Hepatocyte (in vitro differentiated cells): ENCODE results near the gene BOLL. TPM values are rescaled to one million over a fixed set of nuclear protein-coding genes. Genes with fewer than 3 reads are reported as not detected.
"Not testable (repeated sequence)": the region's sequence is repeated elsewhere in the genome, so short reads cannot be mapped to it uniquely, and the experiment has no call there.

ENCODE experiments used
- DNase-seq: peaks from one replicate; pipeline ENCODE4 v3.0.0-alpha.2; 2016; ENCODE audit warnings: low spot score
- H2AFZ ChIP-seq: fragments of 200-600 bp; sonication (generic); 2 replicates; pipeline ENCODE4 v1.6.0; 2016; ENCODE audit warnings: antibody characterized with exemption, mild to moderate bottlenecking
- H3K27ac ChIP-seq: fragments of 200-600 bp; sonication (generic); 2 replicates; pipeline ENCODE4 v1.5.1; 2016; ENCODE audit warnings: mild to moderate bottlenecking
- H3K27me3 ChIP-seq: fragments of 200-600 bp; sonication (generic); 2 replicates; pipeline ENCODE4 v1.6.1; 2016
- H3K36me3 ChIP-seq: fragments of 200-600 bp; sonication (generic); replicated peaks from 2 replicates; pipeline ENCODE4 v1.5.1; 2016; ENCODE audit warnings: low read depth; ENCODE audit not compliant: insufficient read depth
- H3K4me1 ChIP-seq: fragments of 200-600 bp; sonication (generic); 2 replicates; pipeline ENCODE4 v1.5.1; 2016; ENCODE audit warnings: mild to moderate bottlenecking, moderate library complexity; ENCODE audit not compliant: insufficient read depth
- H3K4me2 ChIP-seq: fragments of 200-600 bp; sonication (generic); 2 replicates; pipeline ENCODE4 v1.6.0; 2016
- H3K4me3 ChIP-seq: fragments of 200-600 bp; sonication (generic); 2 replicates; pipeline ENCODE4 v1.5.1; 2016; ENCODE audit warnings: mild to moderate bottlenecking
- H3K79me2 ChIP-seq: fragments of 200-600 bp; sonication (generic); 2 replicates; pipeline ENCODE4 v1.6.0; 2017; ENCODE audit warnings: mild to moderate bottlenecking
- H3K9me2 ChIP-seq: fragments of 200-600 bp; sonication (generic); replicated peaks from 2 replicates; pipeline ENCODE4 v1.6.0; 2017; ENCODE audit warnings: mild to moderate bottlenecking; ENCODE audit not compliant: insufficient read depth
- H3K9me3 ChIP-seq: fragments of 200-600 bp; sonication (generic); 2 replicates; pipeline ENCODE4 v1.5.1; 2016; ENCODE audit warnings: low read depth, mild to moderate bottlenecking
- H4K20me1 ChIP-seq: fragments of 200-600 bp; sonication (generic); 2 replicates; pipeline ENCODE4 v1.6.0; 2016; ENCODE audit warnings: mild to moderate bottlenecking; ENCODE audit not compliant: insufficient read depth, poor library complexity, severe bottlenecking
- EZH2 ChIP-seq: fragments of 200-600 bp; sonication (generic); IDR thresholded peaks from 2 replicates; pipeline ENCODE4 v1.6.1; 2016; ENCODE audit warnings: antibody characterized with exemption, mild to moderate bottlenecking, borderline replicate concordance
- EZH2phosphoT487 ChIP-seq: fragments of 200-600 bp; sonication (generic); IDR thresholded peaks from one replicate; pipeline ENCODE4 v1.6.1; 2018; ENCODE audit warnings: antibody characterized with exemption, mild to moderate bottlenecking, low read depth, moderate library complexity; ENCODE audit not compliant: unreplicated experiment, severe bottlenecking
- WGBS: methylation state at CpG from one replicate; pipeline ENCODE4 v1.1.6; 2016; ENCODE audit warnings: low lambda C conversion rate; ENCODE audit errors: missing lambda C conversion rate; 5-methylcytosine and 5-hydroxymethylcytosine counted together
- polyA plus RNA-seq: library from polyadenylated mRNA; unstranded; fragments of >200 nt; fragmentation: Nextera tagmentation; extraction: Ambion mirVana; gene quantifications from 2 replicates; pipeline ENCODE4 v1.2.1, GENCODE V29; 2016
- total RNA-seq: library from RNA; depleted of rRNA; stranded (reverse); fragments of >200 nt; gene quantifications from 2 replicates; pipeline ENCODE4 v1.2.3, GENCODE V29; 2014
- TF ChIP-seq, protein P1 (sequence below): fragments of 200-600 bp; sonication (generic); IDR thresholded peaks from 2 replicates; pipeline ENCODE4 v1.5.1; 2016; ENCODE audit warnings: antibody characterized with exemption, mild to moderate bottlenecking; ENCODE audit not compliant: poor library complexity

BOLL gene
- total and polyA plus RNA-seq, 2 experiments from 2014 or later = not detected

DNA sequence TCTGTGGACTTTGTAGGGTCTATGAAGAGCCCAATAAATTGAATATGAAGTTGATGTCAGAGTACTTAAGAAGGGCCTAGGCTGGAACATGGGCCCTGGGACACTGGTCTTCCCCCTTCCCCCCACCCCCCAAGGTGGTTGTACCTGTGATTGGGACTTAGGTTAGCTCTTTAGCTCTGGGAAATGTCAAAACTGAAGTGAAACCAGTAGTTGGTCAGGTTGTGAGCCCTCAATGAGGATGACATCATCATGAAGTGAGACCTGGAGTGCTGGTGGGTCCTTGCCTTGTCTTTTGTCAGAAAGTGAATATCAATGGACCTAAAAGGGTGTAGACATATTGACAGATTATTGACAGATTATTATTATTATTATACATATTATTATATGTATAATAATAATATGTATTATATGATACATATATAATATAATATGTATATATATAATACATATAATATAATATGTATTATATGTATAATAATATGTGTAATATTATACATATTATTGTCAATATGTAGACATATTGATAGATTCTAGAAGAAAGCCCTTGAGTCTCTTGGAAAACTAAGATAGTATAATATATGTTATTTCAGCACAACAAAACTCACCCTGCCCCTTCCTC lies 74.6 kb downstream of the BOLL start:
- Histone ChIP-seq H3K36me3 (no peaks in the 10 kb centered on the region), H3K4me3 (no peak overlapping the region), H3K4me2 (no peak overlapping the region), H4K20me1 (peaks cover 7% of the 10 kb centered on the region), H3K9me2 (no peaks in the 10 kb centered on the region), H3K27me3 (no peaks in the 10 kb centered on the region), H2AFZ (no peak overlapping the region), H3K9me3 (no peaks in the 10 kb centered on the region), H3K27ac (no peak overlapping the region), H3K79me2 (peaks cover 34% of the 10 kb centered on the region), H3K4me1 (peaks cover 7% of the 10 kb centered on the region)
- DNase-seq = no peak
- TF ChIP-seq EZH2phosphoT487 = no peak
- TF ChIP-seq, protein P1, sequence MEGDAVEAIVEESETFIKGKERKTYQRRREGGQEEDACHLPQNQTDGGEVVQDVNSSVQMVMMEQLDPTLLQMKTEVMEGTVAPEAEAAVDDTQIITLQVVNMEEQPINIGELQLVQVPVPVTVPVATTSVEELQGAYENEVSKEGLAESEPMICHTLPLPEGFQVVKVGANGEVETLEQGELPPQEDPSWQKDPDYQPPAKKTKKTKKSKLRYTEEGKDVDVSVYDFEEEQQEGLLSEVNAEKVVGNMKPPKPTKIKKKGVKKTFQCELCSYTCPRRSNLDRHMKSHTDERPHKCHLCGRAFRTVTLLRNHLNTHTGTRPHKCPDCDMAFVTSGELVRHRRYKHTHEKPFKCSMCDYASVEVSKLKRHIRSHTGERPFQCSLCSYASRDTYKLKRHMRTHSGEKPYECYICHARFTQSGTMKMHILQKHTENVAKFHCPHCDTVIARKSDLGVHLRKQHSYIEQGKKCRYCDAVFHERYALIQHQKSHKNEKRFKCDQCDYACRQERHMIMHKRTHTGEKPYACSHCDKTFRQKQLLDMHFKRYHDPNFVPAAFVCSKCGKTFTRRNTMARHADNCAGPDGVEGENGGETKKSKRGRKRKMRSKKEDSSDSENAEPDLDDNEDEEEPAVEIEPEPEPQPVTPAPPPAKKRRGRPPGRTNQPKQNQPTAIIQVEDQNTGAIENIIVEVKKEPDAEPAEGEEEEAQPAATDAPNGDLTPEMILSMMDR = no peak
- TF ChIP-seq EZH2 = no peak

GRCh38 chr2:197709140-197709539 lies 76.0 kb downstream of the BOLL start:
- peaks cover 34% of the 10 kb centered on the region for H3K79me2 ChIP-seq
- not testable (repeated sequence) for H3K27me3 ChIP-seq, H3K9me3 ChIP-seq, H3K27ac ChIP-seq, DNase-seq, H3K4me3 ChIP-seq, H3K36me3 ChIP-seq, H2AFZ ChIP-seq, H4K20me1 ChIP-seq, H3K9me2 ChIP-seq
- 89% methylated on average over 7 of the region's 7 CpGs for WGBS
- peaks cover 12% of the 10 kb centered on the region for H3K4me1 ChIP-seq
- H3K4me2 ChIP-seq = peak overlapping the region; percentile 96

GRCh38 chr2:197708331-197708730 lies 76.8 kb downstream of the BOLL start:
- no peaks in the 10 kb centered on the region for H3K36me3 ChIP-seq
- no peaks in the 10 kb centered on the region for H3K9me2 ChIP-seq
- no peaks in the 10 kb centered on the region for H3K9me3 ChIP-seq
- H3K4me3 ChIP-seq = no peak overlapping the region
- H3K4me2 ChIP-seq = peak overlapping the region; percentile 96
- TF ChIP-seq, protein P1 = no peak
- TF ChIP-seq EZH2 = no peak
- H3K27me3 ChIP-seq = no peaks in the 10 kb centered on the region
- peaks cover 14% of the 10 kb centered on the region for H3K4me1 ChIP-seq
- no peak overlapping the region for H2AFZ ChIP-seq
- peaks cover 7% of the 10 kb centered on the region for H4K20me1 ChIP-seq
- 44% methylated on average over 2 of the region's 2 CpGs for WGBS
- H3K27ac ChIP-seq = no peak overlapping the region
- peaks cover 34% of the 10 kb centered on the region for H3K79me2 ChIP-seq
- peak; percentile 20 for DNase-seq

GRCh38 chr2:197707316-197708213 lies 77.6 kb downstream of the BOLL start:
- 9% methylated on average over 4 of the region's 4 CpGs for WGBS
- Histone ChIP-seq H3K4me2 (peak overlapping the region; percentile 96), H4K20me1 (peaks cover 7% of the 10 kb centered on the region), H3K9me2 (no peaks in the 10 kb centered on the region), H3K36me3 (no peaks in the 10 kb centered on the region), H3K4me1 (peaks cover 14% of the 10 kb centered on the region), H2AFZ (no peak overlapping the region), H3K27me3 (no peaks in the 10 kb centered on the region), H3K27ac (no peak overlapping the region), H3K4me3 (no peak overlapping the region), H3K9me3 (no peaks in the 10 kb centered on the region), H3K79me2 (peaks cover 34% of the 10 kb centered on the region)
- no peak for TF ChIP-seq EZH2phosphoT487
- TF ChIP-seq, protein P1 = peak; percentile 79
- DNase-seq = peak; percentile 62
